Parathyroid adenoma (tissue), 2 donors: ENCODE data around the gene AMN.

Experiments
- H2AFZ ChIP-seq: fragments of 300-600 bp; sonication (generic); one replicate; pipeline ENCODE4 v1.7.0; 2017; ENCODE audit warnings: antibody characterized with exemption, mild to moderate bottlenecking
- H3K27ac ChIP-seq: fragments of 300-600 bp; sonication (generic); one replicate; pipeline ENCODE4 v1.7.0; 2017
- H3K27me3 ChIP-seq: fragments of 300-600 bp; sonication (generic); one replicate; pipeline ENCODE4 v1.7.0; 2017; ENCODE audit warnings: low read length; ENCODE audit not compliant: control insufficient read depth, insufficient read depth
- H3K36me3 ChIP-seq: fragments of 300-600 bp; sonication (generic); one replicate; pipeline ENCODE4 v1.7.0; 2017; ENCODE audit warnings: low read length; ENCODE audit not compliant: control insufficient read depth, insufficient read depth
- H3K4me1 ChIP-seq: fragments of 300-600 bp; sonication (generic); one replicate; pipeline ENCODE4 v1.7.0; 2017; ENCODE audit warnings: control low read depth
- H3K4me2 ChIP-seq: fragments of 300-600 bp; sonication (generic); one replicate; pipeline ENCODE4 v1.7.0; 2017; ENCODE audit warnings: low read length
- H3K4me3 ChIP-seq: fragments of 300-600 bp; sonication (generic); one replicate; pipeline ENCODE4 v1.7.0; 2017; ENCODE audit warnings: low read depth, low read length
- H3K79me2 ChIP-seq: fragments of 300-600 bp; sonication (generic); one replicate; pipeline ENCODE4 v1.7.0; 2017; ENCODE audit warnings: control low read depth
- H3K9ac ChIP-seq: fragments of 300-600 bp; sonication (generic); one replicate; pipeline ENCODE4 v1.7.0; 2017; ENCODE audit warnings: mild to moderate bottlenecking
- H3K9me3 ChIP-seq: fragments of 300-600 bp; sonication (generic); one replicate; pipeline ENCODE4 v1.7.0; 2017; ENCODE audit warnings: low read length; ENCODE audit not compliant: control insufficient read depth
- TF ChIP-seq, protein P1 (sequence below): fragments of 300-600 bp; sonication (generic); IDR thresholded peaks from one replicate; pipeline ENCODE4 v1.7.0; 2017; ENCODE audit warnings: antibody characterized with exemption, mild to moderate bottlenecking
- donor health status: primary hyperparathyroidism.

Gene AMN

DNA sequence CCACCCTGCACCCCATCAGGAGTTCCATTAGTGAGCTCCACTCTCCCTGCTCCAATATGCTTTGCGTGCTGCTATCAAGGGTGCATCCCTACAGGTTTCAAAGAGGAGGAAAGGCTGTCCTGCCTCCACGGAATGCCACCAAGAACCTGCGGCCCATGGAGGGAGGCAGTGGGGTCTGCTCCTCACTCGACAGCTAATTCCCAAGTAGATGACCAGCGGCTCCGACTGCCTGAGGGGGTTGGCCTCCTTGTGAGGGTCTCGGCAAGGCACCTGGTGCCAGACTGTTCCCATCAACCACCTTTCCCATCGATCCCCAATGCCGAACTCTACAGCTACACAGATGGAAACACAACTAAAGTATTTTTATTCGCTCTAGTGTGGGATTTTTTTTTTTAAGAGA is 36.0 kb downstream of the AMN start:
- Histone ChIP-seq H3K9me3 (no peaks in the 10 kb centered on the region), H3K4me1 (no peaks in the 10 kb centered on the region), H2AFZ (no peak overlapping the region), H3K27ac (no peak overlapping the region), H3K4me3 (no peak overlapping the region), H3K36me3 (no peaks in the 10 kb centered on the region), H3K4me2 (no peak overlapping the region), H3K79me2 (no peaks in the 10 kb centered on the region), H3K27me3 (no peaks in the 10 kb centered on the region), H3K9ac (no peak overlapping the region)
- TF ChIP-seq, protein P1, sequence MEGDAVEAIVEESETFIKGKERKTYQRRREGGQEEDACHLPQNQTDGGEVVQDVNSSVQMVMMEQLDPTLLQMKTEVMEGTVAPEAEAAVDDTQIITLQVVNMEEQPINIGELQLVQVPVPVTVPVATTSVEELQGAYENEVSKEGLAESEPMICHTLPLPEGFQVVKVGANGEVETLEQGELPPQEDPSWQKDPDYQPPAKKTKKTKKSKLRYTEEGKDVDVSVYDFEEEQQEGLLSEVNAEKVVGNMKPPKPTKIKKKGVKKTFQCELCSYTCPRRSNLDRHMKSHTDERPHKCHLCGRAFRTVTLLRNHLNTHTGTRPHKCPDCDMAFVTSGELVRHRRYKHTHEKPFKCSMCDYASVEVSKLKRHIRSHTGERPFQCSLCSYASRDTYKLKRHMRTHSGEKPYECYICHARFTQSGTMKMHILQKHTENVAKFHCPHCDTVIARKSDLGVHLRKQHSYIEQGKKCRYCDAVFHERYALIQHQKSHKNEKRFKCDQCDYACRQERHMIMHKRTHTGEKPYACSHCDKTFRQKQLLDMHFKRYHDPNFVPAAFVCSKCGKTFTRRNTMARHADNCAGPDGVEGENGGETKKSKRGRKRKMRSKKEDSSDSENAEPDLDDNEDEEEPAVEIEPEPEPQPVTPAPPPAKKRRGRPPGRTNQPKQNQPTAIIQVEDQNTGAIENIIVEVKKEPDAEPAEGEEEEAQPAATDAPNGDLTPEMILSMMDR = no peak

DNA sequence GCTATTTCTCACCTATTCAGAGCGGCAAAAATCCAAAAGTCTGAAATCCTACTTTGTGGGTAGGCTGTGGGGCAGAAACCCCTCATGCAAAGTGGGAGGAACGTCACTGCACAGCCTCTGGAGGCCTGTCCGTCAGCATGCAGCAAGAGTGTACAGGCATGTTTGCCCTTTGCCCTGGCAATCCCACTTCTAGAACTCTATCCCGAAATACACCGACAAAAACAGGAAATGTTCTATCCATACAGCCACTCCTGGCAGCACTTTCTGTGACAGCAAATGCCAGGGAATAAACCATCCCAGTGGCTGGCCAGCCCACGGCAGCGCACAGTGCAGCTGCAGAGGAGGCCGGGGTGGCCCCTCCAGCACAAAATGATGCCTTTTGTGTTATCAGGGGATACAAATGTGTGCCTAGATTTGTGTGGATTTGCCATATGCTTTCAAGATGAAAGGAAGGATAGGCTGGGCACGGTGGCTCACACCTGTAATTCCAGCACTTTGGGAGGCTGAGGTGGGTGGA is 39.7 kb downstream of the AMN start:
- Histone ChIP-seq H3K9me3 (no peaks in the 10 kb centered on the region), H2AFZ (no peak overlapping the region), H3K79me2 (peaks cover 3% of the 10 kb centered on the region), H3K4me1 (no peaks in the 10 kb centered on the region), H3K4me3 (no peak overlapping the region), H3K9ac (no peak overlapping the region), H3K27ac (no peak overlapping the region), H3K36me3 (no peaks in the 10 kb centered on the region), H3K27me3 (no peaks in the 10 kb centered on the region), H3K4me2 (no peak overlapping the region)
- TF ChIP-seq, protein P1 = no peak

DNA sequence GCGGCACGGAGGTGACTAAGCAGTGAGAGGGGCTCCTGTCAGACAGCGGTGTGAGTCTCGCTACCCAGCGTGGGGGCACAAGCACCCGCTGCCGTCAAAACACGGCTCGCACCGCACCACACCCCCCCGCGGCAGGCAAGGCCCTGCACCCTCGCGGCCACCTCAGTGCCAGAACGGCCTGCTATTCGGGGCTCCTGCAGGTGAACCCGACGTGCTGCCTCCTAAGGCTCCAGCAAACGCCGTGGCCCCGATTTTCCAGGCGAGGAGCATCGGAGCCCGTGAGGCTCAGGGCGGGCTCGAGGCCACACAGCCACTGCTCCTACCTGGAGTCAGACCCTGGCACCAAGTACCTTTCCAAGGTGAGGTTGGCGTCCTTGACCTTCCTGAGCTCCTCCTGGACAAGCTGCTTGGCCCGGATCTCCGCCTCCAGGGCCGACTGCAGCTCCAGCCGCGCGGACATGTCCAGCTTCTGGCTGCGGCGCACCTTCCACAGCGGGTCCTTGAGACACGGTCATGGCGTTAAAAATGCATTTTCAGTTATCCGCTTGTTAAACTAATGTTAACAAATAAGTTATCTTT is 41.8 kb downstream of the AMN start:
- TF ChIP-seq, protein P1 = no peak
- H3K4me3 ChIP-seq = no peak overlapping the region
- no peaks in the 10 kb centered on the region for H3K4me1 ChIP-seq
- H3K79me2 ChIP-seq = peaks cover 3% of the 10 kb centered on the region
- no peaks in the 10 kb centered on the region for H3K9me3 ChIP-seq
- H3K36me3 ChIP-seq = no peaks in the 10 kb centered on the region
- no peaks in the 10 kb centered on the region for H3K27me3 ChIP-seq
- H3K4me2 ChIP-seq = no peak overlapping the region
- H3K27ac ChIP-seq = no peak overlapping the region
- H3K9ac ChIP-seq = no peak overlapping the region
- H2AFZ ChIP-seq = no peak overlapping the region

DNA sequence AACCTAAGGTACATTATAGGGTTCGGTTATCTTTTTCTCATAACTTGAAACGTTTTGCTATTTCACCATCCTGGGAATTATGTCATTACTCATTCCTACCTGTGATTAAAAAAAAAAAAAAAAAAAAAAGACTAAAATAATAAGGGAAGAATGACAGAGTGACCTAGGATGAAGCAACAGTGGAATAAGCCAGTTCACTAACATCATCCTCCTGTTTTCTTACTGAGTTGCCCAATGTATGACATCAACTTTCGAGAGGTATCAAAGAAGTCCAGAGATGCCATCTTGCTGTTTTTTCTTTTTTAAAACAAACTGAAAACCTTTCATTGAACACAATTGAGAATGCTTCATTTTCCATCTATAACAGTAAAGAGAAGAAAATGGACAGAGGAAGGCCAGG is 42.8 kb downstream of the AMN start:
- TF ChIP-seq, protein P1 = no peak
- Histone ChIP-seq H3K9ac (no peak overlapping the region), H3K27ac (no peak overlapping the region), H3K36me3 (no peaks in the 10 kb centered on the region), H3K79me2 (peaks cover 5% of the 10 kb centered on the region), H2AFZ (no peak overlapping the region), H3K4me3 (no peak overlapping the region), H3K4me1 (no peaks in the 10 kb centered on the region), H3K27me3 (no peaks in the 10 kb centered on the region), H3K4me2 (no peak overlapping the region), H3K9me3 (no peaks in the 10 kb centered on the region)
